Nephron progenitor cell (in vitro differentiated cells): ENCODE data around the gene ENTR1.

Source experiments
- DNase-seq: peaks from one replicate; pipeline ENCODE4 v3.0.0; 2021
- H3K27ac Mint-ChIP-seq: 2 replicates; pipeline ENCODE4 v1.8.0; 2021; ENCODE audit warnings: mild to moderate bottlenecking, moderate library complexity, mixed read lengths
- H3K27me3 Mint-ChIP-seq: 2 replicates; pipeline ENCODE4 v1.8.0; 2021; ENCODE audit warnings: mild to moderate bottlenecking, low read depth, mixed read lengths; ENCODE audit not compliant: poor library complexity
- H3K36me3 Mint-ChIP-seq: 2 replicates; pipeline ENCODE4 v1.8.0; 2021; ENCODE audit warnings: low read depth, mixed read lengths
- H3K4me1 Mint-ChIP-seq: 2 replicates; pipeline ENCODE4 v1.8.0; 2021; ENCODE audit warnings: mixed read lengths
- H3K4me3 Mint-ChIP-seq: 2 replicates; pipeline ENCODE4 v1.8.0; 2021; ENCODE audit warnings: mild to moderate bottlenecking, moderate library complexity, mixed read lengths
- H3K9me3 Mint-ChIP-seq: 2 replicates; pipeline ENCODE4 v1.8.0; 2021; ENCODE audit warnings: mild to moderate bottlenecking, moderate library complexity, mixed read lengths
- TF ChIP-seq, protein P1 (sequence below): fragments of 200-600 bp; sonication (generic); IDR thresholded peaks from 2 replicates; pipeline ENCODE4 v1.5.0; 2021; ENCODE audit warnings: antibody characterized with exemption

The ENTR1 gene

DNA sequence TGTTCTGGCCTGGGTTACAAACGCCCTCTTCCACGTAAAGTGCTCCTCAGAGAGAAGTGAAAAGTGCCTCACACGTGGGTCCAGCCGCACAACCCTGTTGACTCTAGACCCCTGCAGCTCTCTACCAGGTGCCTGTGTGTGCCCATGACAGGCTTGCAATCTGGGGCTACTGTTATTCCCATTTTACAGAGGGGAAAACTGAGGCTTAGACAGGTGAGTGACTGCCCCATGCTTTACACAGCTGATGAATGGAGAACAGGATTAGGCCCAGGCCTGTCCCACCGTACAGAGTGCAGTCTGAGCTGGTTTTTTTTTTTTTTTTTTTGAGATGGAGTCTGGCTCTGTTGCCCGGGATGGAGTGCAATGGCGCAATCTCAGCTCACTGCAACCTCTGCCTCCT is 35.4 kb upstream of the ENTR1 start:
- Mint-ChIP-seq H3K27ac (no peak overlapping the region), H3K36me3 (peaks cover 63% of the 10 kb centered on the region), H3K27me3 (no peaks in the 10 kb centered on the region)

GRCh38 chr9:136444102-136444501 is 33.7 kb upstream of the ENTR1 start:
- no peaks in the 10 kb centered on the region for H3K27me3 Mint-ChIP-seq
- H3K36me3 Mint-ChIP-seq: peaks cover 60% of the 10 kb centered on the region
- no peak for DNase-seq
- TF ChIP-seq, protein P1, sequence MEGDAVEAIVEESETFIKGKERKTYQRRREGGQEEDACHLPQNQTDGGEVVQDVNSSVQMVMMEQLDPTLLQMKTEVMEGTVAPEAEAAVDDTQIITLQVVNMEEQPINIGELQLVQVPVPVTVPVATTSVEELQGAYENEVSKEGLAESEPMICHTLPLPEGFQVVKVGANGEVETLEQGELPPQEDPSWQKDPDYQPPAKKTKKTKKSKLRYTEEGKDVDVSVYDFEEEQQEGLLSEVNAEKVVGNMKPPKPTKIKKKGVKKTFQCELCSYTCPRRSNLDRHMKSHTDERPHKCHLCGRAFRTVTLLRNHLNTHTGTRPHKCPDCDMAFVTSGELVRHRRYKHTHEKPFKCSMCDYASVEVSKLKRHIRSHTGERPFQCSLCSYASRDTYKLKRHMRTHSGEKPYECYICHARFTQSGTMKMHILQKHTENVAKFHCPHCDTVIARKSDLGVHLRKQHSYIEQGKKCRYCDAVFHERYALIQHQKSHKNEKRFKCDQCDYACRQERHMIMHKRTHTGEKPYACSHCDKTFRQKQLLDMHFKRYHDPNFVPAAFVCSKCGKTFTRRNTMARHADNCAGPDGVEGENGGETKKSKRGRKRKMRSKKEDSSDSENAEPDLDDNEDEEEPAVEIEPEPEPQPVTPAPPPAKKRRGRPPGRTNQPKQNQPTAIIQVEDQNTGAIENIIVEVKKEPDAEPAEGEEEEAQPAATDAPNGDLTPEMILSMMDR: no peak
- no peaks in the 10 kb centered on the region for H3K9me3 Mint-ChIP-seq
- H3K4me3 Mint-ChIP-seq: no peak overlapping the region
- peaks cover 6% of the 10 kb centered on the region for H3K4me1 Mint-ChIP-seq
- H3K27ac Mint-ChIP-seq: no peak overlapping the region

More for the DNA sequence above, 35.4 kb upstream of the ENTR1 start:
- H3K9me3 Mint-ChIP-seq: no peaks in the 10 kb centered on the region
- TF ChIP-seq, protein P1: no peak
- no peak for DNase-seq
- no peaks in the 10 kb centered on the region for H3K4me1 Mint-ChIP-seq
- no peak overlapping the region for H3K4me3 Mint-ChIP-seq

DNA sequence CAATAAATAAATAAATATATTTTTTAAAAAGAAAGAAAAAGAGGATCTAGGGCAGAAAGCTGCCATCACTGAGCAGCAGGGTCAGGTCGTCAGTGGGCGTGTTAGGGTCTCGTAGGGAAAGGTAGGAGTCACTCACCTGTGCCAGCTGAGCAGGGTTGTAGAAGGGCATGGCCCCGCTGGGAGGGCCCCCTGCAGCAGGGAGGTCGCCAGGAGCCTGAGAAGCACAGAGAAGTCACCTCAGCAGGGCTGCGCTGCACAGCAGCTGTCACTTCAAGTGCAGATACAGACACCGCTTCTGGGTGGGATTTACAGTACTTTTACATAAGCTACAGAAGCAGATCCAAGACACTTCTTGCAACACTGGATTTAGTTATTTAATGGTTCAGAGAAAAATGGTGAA is 33.3 kb upstream of the ENTR1 start:
- H3K9me3 Mint-ChIP-seq: no peaks in the 10 kb centered on the region
- no peak overlapping the region for H3K27ac Mint-ChIP-seq
- TF ChIP-seq, protein P1: no peak
- peaks cover 59% of the 10 kb centered on the region for H3K36me3 Mint-ChIP-seq
- no peak overlapping the region for H3K4me3 Mint-ChIP-seq
- no peak for DNase-seq
- peaks cover 6% of the 10 kb centered on the region for H3K4me1 Mint-ChIP-seq
- H3K27me3 Mint-ChIP-seq: no peaks in the 10 kb centered on the region

GRCh38 chr9:136443087-136443486 is 32.7 kb upstream of the ENTR1 start:
- H3K9me3 Mint-ChIP-seq: no peaks in the 10 kb centered on the region
- no peaks in the 10 kb centered on the region for H3K27me3 Mint-ChIP-seq
- no peak overlapping the region for H3K27ac Mint-ChIP-seq
- no peak for DNase-seq
- no peak overlapping the region for H3K4me3 Mint-ChIP-seq
- TF ChIP-seq, protein P1: no peak
- H3K36me3 Mint-ChIP-seq: peaks cover 53% of the 10 kb centered on the region
- peaks cover 10% of the 10 kb centered on the region for H3K4me1 Mint-ChIP-seq

DNA sequence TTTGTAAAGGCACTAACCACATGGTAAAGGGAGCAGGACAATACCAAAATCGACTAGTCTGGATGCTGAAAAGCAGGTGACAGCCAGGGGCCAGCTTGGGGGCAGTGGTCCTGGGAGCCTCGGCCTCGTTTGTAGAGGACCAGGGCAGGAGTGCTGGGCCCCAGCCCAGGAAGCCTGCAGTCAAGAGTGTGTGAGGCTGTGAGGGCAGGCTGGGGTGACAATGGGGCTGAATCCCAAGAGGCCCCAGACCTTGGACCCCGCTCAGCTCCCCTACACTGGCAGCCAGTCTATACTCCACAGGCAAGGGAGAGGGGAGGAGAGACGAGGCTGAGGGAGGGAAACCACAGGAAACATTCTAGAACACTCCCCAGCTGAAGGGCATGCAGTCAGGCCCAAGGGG is 31.9 kb upstream of the ENTR1 start:
- Mint-ChIP-seq H3K27ac (no peak overlapping the region), H3K9me3 (no peaks in the 10 kb centered on the region), H3K36me3 (peaks cover 47% of the 10 kb centered on the region), H3K4me1 (peaks cover 18% of the 10 kb centered on the region), H3K4me3 (no peak overlapping the region), H3K27me3 (no peaks in the 10 kb centered on the region)
- DNase-seq: no peak
- TF ChIP-seq, protein P1: no peak

- no peak overlapping the region for H3K4me3 Mint-ChIP-seq
- H3K27me3 Mint-ChIP-seq: no peaks in the 10 kb centered on the region
- H3K9me3 Mint-ChIP-seq: no peaks in the 10 kb centered on the region
These were observed 31.3 kb upstream of the ENTR1 start for GRCh38 chr9:136441681-136442245.

More at GRCh38 chr9:136441681-136442245, 31.3 kb upstream of the ENTR1 start:
- DNase-seq: no peak
- H3K4me1 Mint-ChIP-seq: peaks cover 23% of the 10 kb centered on the region
- TF ChIP-seq, protein P1: no peak
- peaks cover 48% of the 10 kb centered on the region for H3K36me3 Mint-ChIP-seq
- no peak overlapping the region for H3K27ac Mint-ChIP-seq
